ENCODE data around the gene CORO2A. TPM values are rescaled to one million over a fixed set of nuclear protein-coding genes. Genes with fewer than 3 reads are reported as not detected.

Gene CORO2A
- total and polyA plus RNA-seq, 2 of the 8 experiments (the other 6 are each of a cell fraction or from before 2014, with no cell fraction given) = 13.7 to 27.9 TPM

DNA sequence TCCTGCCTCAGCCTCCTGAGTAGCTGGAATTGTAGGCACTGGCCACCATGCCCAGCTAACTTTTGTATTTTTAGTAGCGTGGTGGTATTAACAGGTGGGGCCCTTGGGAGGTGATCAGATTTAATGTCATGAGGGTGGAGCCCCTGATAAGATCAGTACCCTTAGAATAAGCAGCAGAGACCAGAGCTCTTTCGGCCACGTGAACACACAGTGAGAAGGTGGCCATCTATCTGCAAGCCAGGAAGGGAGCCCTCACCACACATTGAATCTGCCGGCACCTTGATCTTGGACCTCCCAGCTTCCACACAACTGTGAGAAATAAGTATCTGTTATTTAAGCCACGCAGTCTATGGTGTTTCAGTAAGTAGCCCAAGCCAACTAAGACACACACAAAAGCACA is 40.5 kb upstream of the CORO2A start (continued):
- TF ChIP-seq, protein P1, sequence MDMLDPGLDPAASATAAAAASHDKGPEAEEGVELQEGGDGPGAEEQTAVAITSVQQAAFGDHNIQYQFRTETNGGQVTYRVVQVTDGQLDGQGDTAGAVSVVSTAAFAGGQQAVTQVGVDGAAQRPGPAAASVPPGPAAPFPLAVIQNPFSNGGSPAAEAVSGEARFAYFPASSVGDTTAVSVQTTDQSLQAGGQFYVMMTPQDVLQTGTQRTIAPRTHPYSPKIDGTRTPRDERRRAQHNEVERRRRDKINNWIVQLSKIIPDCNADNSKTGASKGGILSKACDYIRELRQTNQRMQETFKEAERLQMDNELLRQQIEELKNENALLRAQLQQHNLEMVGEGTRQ (IDR thresholded peaks at IDR 0.05; ENCODE audit: low read length) = no peak
- no peak for TF ChIP-seq POLR2AphosphoS5 (IDR thresholded peaks at IDR 0.05; ENCODE audit: low read depth, low read length)
